Lung (tissue), 12 donors: Measurements from ENCODE around the gene IL22RA1. TPM values are rescaled to one million over a fixed set of nuclear protein-coding genes. Genes with fewer than 3 reads are reported as not detected.

Experiments
- ATAC-seq: fragments of 200-7000 bp; cut with Tn5 transposase; one replicate; pipeline ENCODE4 v1.9.1; 2020; ENCODE audit warnings: moderate number of reproducible peaks; ENCODE audit not compliant: insufficient read depth, low FRiP score
- DNase-seq, 3 donors: peaks; one replicate each; pipeline ENCODE4 v3.0.0-alpha.2; 2013 to 2017
- H3K27ac ChIP-seq, 2 donors: one replicate each; pipeline ENCODE4 v1.5.1; 2013; ENCODE audit warnings: mild to moderate bottlenecking in 2 of 2, moderate library complexity in 2 of 2, control low read depth in 1 of 2, inconsistent platforms in 1 of 2, low read depth in 1 of 2, low read length in 1 of 2
- H3K27me3 ChIP-seq, 3 donors: one replicate each; pipeline ENCODE4 v1.5.1; 2013; ENCODE audit warnings: low read length in 2 of 3; ENCODE audit not compliant: control insufficient read depth in 3 of 3, insufficient read depth in 3 of 3
- H3K36me3 ChIP-seq, 4 donors: one replicate each; pipeline ENCODE4 v1.5.1; 2013; ENCODE audit warnings: low read length in 4 of 4, mild to moderate bottlenecking in 1 of 4, moderate library complexity in 1 of 4; ENCODE audit not compliant: control insufficient read depth in 4 of 4, insufficient read depth in 4 of 4
- H3K4me1 ChIP-seq, 5 donors: one replicate each; pipeline ENCODE4 v1.5.1; 2013; ENCODE audit warnings: low read length in 5 of 5, mild to moderate bottlenecking in 2 of 5, moderate library complexity in 1 of 5; ENCODE audit not compliant: control insufficient read depth in 5 of 5, insufficient read depth in 5 of 5
- H3K4me3 ChIP-seq: one replicate; pipeline ENCODE4 v1.5.1; 2013; ENCODE audit warnings: mild to moderate bottlenecking, control low read depth, moderate library complexity
- H3K9ac ChIP-seq, 2 donors: one replicate each; pipeline ENCODE4 v1.5.1; 2013; ENCODE audit warnings: low read length in 2 of 2, control low read depth in 1 of 2; ENCODE audit not compliant: insufficient read depth in 1 of 2
- H3K9me3 ChIP-seq, 4 donors: one replicate each; pipeline ENCODE4 v1.5.1; 2013; ENCODE audit warnings: low read length in 3 of 4, mild to moderate bottlenecking in 1 of 4, moderate library complexity in 1 of 4; ENCODE audit not compliant: control insufficient read depth in 4 of 4, insufficient read depth in 3 of 4
- WGBS, 2 donors: extraction: QIAGEN DNeasy Blood & Tissue Kit; methylation state at CpG; one replicate each; pipeline ENCODE4 v1.1.7; 2013; 5-methylcytosine and 5-hydroxymethylcytosine counted together
- polyA plus RNA-seq, 2 donors: library from polyadenylated mRNA; stranded (reverse); fragments of 200-250 nt; gene quantifications; one replicate each; pipeline ENCODE4 v1.2.1, GENCODE V29; 2013
- total RNA-seq, 2 donors: library from RNA; depleted of rRNA in 1 of 2; stranded (reverse); fragments of >200 nt in 1 of 2; gene quantifications; one replicate each; pipeline ENCODE4 v1.2.1, GENCODE V29; 2014 to 2021
- TF ChIP-seq, protein P1 (sequence below): IDR thresholded peaks from 2 replicates; pipeline ENCODE4 v1.5.1; 2012; ENCODE audit warnings: mild to moderate bottlenecking; ENCODE audit errors: control extremely low read depth, extremely low read depth
- donor health status: control.
- donor health status: control.
- donor health status: Bipolar disorder and iron deficiency.
- donor health status: healthy.
- donor health status: DM: yes; HTN: yes; CAD: no.

Gene IL22RA1
- total and polyA plus RNA-seq, 4 donors: 0.09 to 1.0 (median 0.23) TPM

- WGBS, 2 donors: 6 to 13% methylated on average over 12 of the region's 12 CpGs
- TF ChIP-seq, protein P1, sequence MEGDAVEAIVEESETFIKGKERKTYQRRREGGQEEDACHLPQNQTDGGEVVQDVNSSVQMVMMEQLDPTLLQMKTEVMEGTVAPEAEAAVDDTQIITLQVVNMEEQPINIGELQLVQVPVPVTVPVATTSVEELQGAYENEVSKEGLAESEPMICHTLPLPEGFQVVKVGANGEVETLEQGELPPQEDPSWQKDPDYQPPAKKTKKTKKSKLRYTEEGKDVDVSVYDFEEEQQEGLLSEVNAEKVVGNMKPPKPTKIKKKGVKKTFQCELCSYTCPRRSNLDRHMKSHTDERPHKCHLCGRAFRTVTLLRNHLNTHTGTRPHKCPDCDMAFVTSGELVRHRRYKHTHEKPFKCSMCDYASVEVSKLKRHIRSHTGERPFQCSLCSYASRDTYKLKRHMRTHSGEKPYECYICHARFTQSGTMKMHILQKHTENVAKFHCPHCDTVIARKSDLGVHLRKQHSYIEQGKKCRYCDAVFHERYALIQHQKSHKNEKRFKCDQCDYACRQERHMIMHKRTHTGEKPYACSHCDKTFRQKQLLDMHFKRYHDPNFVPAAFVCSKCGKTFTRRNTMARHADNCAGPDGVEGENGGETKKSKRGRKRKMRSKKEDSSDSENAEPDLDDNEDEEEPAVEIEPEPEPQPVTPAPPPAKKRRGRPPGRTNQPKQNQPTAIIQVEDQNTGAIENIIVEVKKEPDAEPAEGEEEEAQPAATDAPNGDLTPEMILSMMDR: no peak
- Histone ChIP-seq H3K9me3 (no peaks in the 10 kb centered on the region), H3K4me3 (no peak overlapping the region), H3K9ac (no peak overlapping the region), H3K27ac (no peak overlapping the region), H3K4me1 (peaks cover 0 to 3% (median 0%) of the 10 kb centered on the region in 5 donors), H3K36me3 (no peaks in the 10 kb centered on the region), H3K27me3 (peaks cover 0 to 16% (median 13%) of the 10 kb centered on the region in 3 donors)
- ATAC-seq (no peak), DNase-seq (peak; percentile 72 to 80 (median 76))
Measured at GRCh38 chr1:24151175-24151533, 8.2 kb upstream of the IL22RA1 start.

DNA sequence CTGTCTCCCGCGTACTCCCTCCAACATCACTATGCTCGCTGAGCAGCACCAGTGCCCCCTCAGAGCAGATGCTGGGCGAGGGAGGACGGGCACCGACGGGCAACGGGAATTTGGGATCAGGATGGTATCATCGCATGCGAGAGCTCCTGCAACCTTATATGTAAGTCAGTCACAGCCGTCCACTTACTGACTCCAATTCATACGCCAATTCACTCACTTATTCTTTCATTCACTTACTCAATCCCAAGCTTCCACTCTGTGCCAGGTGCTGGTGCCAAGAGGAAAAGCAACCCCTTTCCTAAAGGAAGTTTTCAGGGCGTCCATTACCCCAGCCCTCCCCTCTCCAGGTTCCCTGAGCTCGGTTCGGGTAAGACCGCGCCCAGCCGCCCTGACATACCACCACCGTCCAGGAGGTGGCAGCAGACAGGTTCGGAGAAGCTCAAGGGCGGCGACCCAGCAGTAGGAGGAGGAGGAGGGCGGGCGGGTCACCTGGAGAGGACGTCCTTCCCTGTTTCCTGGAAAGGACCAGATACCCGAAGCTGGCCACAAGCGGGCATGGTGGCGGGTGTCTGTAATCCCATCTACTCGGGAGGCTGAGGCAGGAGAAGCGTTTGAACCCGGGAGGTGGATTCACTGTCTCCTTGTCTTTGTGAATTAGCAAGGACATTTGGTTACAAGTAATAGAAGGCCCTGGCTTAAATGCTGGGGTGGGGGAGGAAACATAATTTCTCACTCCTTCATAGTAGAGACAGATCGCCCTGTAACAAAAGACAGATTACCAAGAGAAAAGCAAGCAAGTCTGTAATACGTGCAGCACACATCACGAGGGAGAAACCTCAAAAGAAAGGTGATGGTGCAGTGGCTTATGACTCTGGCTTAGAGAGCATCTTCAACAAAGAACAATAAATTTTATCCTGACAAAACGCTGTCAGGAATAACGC, 7.6 kb upstream of the IL22RA1 start:
- H3K4me3 ChIP-seq: no peak overlapping the region
- 13 to 16% methylated on average over 35 to 36 of the region's 36 CpGs for WGBS, 2 donors
- peak; percentile 87 for ATAC-seq
- peak; percentile 79 to 90 (median 86) for DNase-seq
- no peak overlapping the region for H3K27ac ChIP-seq
- TF ChIP-seq, protein P1: peak; percentile 67
- peak overlapping the region in 1 of 2 donors; percentile 24 for H3K9ac ChIP-seq
- no peaks in the 10 kb centered on the region for H3K36me3 ChIP-seq
- H3K27me3 ChIP-seq: peaks cover 0 to 16% (median 13%) of the 10 kb centered on the region in 3 donors
- H3K4me1 ChIP-seq: peaks cover 0 to 3% (median 0%) of the 10 kb centered on the region in 5 donors
- no peaks in the 10 kb centered on the region for H3K9me3 ChIP-seq

DNA sequence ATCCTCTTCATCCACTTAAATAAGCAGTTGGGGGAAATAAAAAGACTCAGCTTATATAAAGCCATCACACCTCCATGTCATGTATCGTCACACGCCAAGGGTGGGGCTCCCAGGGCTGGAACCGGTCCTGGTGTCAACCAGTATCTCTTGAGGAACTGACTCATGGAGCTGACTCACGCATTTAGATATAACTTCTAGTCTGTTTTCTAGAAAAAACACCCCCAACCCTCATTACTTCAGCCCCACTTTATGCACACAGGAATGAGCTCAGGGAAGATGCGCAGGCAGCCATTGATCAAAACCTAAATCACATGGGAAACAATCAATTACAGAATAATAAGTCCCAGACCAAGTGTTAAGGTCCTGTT, 6.9 kb upstream of the IL22RA1 start:
- TF ChIP-seq, protein P1: no peak
- Histone ChIP-seq H3K27ac (no peak overlapping the region), H3K4me1 (peaks cover 0 to 3% (median 0%) of the 10 kb centered on the region in 5 donors), H3K4me3 (no peak overlapping the region), H3K9ac (no peak overlapping the region), H3K27me3 (peaks cover 0 to 16% (median 13%) of the 10 kb centered on the region in 3 donors), H3K36me3 (no peaks in the 10 kb centered on the region), H3K9me3 (no peaks in the 10 kb centered on the region)
- DNase-seq (no peak), ATAC-seq (no peak)
- WGBS, 2 donors: 49 to 68% methylated on average over 5 of the region's 5 CpGs
